HCT116 (cell line): Measurements from ENCODE around the gene CACNA1F.
A peak's percentile ranks its signal among the peaks of the same experiment; 100 is the strongest.

ENCODE experiments used
- ATF3 ChIP-seq: IDR thresholded peaks from 2 replicates; pipeline ENCODE4 v1.6.1; 2012
- CTCF ChIP-seq, 3 experiments: fragments of 200-600 bp in 1 of 3; sonication (generic) in 1 of 3; IDR thresholded peaks in 2 of 3; conservative IDR thresholded peaks in 1 of 3; 2 replicates each; pipeline ENCODE4 v1.5.1; 2012 to 2017; ENCODE audit warnings: low read depth in 2 of 3, low read length in 2 of 3, antibody characterized with exemption in 1 of 3, borderline replicate concordance in 1 of 3, control low read depth in 1 of 3, mild to moderate bottlenecking in 1 of 3, mixed read lengths in 1 of 3, mixed run types in 1 of 3, moderate library complexity in 1 of 3; ENCODE audit not compliant: insufficient read depth in 1 of 3
- EZH2 ChIP-seq: fragments of 200-600 bp; sonication (generic); IDR thresholded peaks from 2 replicates; pipeline ENCODE4 v1.6.1; 2017; ENCODE audit warnings: antibody characterized with exemption, mixed run types
- MAX ChIP-seq: IDR thresholded peaks from 2 replicates; pipeline ENCODE4 v1.6.1; 2012
- POLR2A ChIP-seq: IDR thresholded peaks from 2 replicates; pipeline ENCODE4 v1.7.0; 2011; ENCODE audit warnings: borderline replicate concordance; ENCODE audit not compliant: insufficient read depth, insufficient read length; ENCODE audit errors: extremely low read depth
- POLR2AphosphoS5 ChIP-seq: IDR thresholded peaks from 2 replicates; pipeline ENCODE4 v1.6.1; 2011; ENCODE audit warnings: mild to moderate bottlenecking, low read depth, low read length, moderate library complexity
- SP1 ChIP-seq: IDR thresholded peaks from 2 replicates; pipeline ENCODE4 v1.6.1; 2012; ENCODE audit warnings: low read depth
- SRF ChIP-seq: IDR thresholded peaks from 2 replicates; pipeline ENCODE4 v1.6.1; 2012; ENCODE audit warnings: low read depth
- TCF7L2 ChIP-seq: IDR thresholded peaks from 2 replicates; pipeline ENCODE4 v1.7.0; 2011; ENCODE audit warnings: borderline replicate concordance, inconsistent platforms; ENCODE audit not compliant: insufficient read depth, insufficient read length; ENCODE audit errors: extremely low read depth
- YY1 ChIP-seq: IDR thresholded peaks from 2 replicates; pipeline ENCODE4 v1.6.1; 2011; ENCODE audit warnings: low read length, low read depth, moderate library complexity, mild to moderate bottlenecking; ENCODE audit not compliant: insufficient replicate concordance; ENCODE audit errors: extremely low read depth
- ZBTB33 ChIP-seq: IDR thresholded peaks from 2 replicates; pipeline ENCODE4 v1.6.1; 2011; ENCODE audit warnings: mild to moderate bottlenecking, low read length, moderate library complexity; ENCODE audit not compliant: insufficient replicate concordance; ENCODE audit errors: extremely low read depth

GRCh38 chrX:49177873-49178480 lies 55.2 kb downstream of the CACNA1F start:
- TF ChIP-seq SRF: no peak
- TF ChIP-seq MAX: no peak
- TF ChIP-seq SP1: no peak
- TF ChIP-seq YY1: no peak
- TF ChIP-seq CTCF (IDR thresholded peaks at IDR 0.05 in 2 of 3, conservative IDR thresholded peaks at IDR 0.05 in 1 of 3; ENCODE audit: borderline replicate concordance in 1 of 3, insufficient read depth in 1 of 3, low read depth in 2 of 3, low read length in 2 of 3): no peak
- no peak for TF ChIP-seq TCF7L2
- peak; percentile 31; the same call in 1 of the 2 replicates for TF ChIP-seq POLR2AphosphoS5
- TF ChIP-seq POLR2A: no peak
- TF ChIP-seq EZH2: no peak
- TF ChIP-seq ATF3: no peak
- no peak for TF ChIP-seq ZBTB33
